A673 (cell line): Measurements from ENCODE around the gene LNX1. TPM values are rescaled to one million over a fixed set of nuclear protein-coding genes. Genes with fewer than 3 reads are reported as not detected.

Source experiments
- BruUV-seq: library from RNA; stranded (reverse); fragments of 400-500 nt; replicated peaks from 2 replicates; lab custom pipeline; 2021; lab: Mats Ljungman, UMichigan
- CTCF ChIA-PET: fragments of 300-600 bp; sonication (Branson Sonifier 250); formaldehyde crosslinking; loops from one replicate; lab custom pipeline; 2022; ENCODE audit warnings: antibody characterized with exemption; lab: Charles Lee
- POLR2A ChIA-PET: fragments of 300-600 bp; sonication (Branson Sonifier 250); formaldehyde crosslinking; loops from one replicate; lab custom pipeline; 2022; ENCODE audit warnings: antibody characterized with exemption; ENCODE audit not compliant: low non-redundant PET; lab: Charles Lee
- DNase-seq: peaks from one replicate; pipeline ENCODE4 v3.0.0-alpha.2; 2015; ENCODE audit warnings: low spot score
- H3K27ac ChIP-seq: fragments of 200-600 bp; sonication (generic); 2 replicates; pipeline ENCODE4 v1.5.1; 2016; ENCODE audit warnings: mixed run types, low read depth, mild to moderate bottlenecking, mixed read lengths, antibody characterized with exemption, low read length; ENCODE audit not compliant: poor library complexity, severe bottlenecking
- H3K27me3 ChIP-seq: fragments of 200-600 bp; sonication (generic); replicated peaks from 2 replicates; pipeline ENCODE4 v1.6.1; 2017; ENCODE audit warnings: mixed run types, low read depth, mild to moderate bottlenecking, mixed read lengths, antibody characterized with exemption, low read length; ENCODE audit not compliant: insufficient read depth, poor library complexity
- H3K36me3 ChIP-seq: fragments of 200-600 bp; sonication (generic); 2 replicates; pipeline ENCODE4 v1.6.1; 2016; ENCODE audit warnings: mixed run types, mild to moderate bottlenecking, mixed read lengths, antibody characterized with exemption, low read length; ENCODE audit not compliant: insufficient read depth, poor library complexity, severe bottlenecking
- H3K4me1 ChIP-seq: fragments of 200-600 bp; sonication (generic); 2 replicates; pipeline ENCODE4 v1.6.1; 2017; ENCODE audit warnings: mixed run types, mild to moderate bottlenecking, mixed read lengths, antibody characterized with exemption, low read length; ENCODE audit not compliant: insufficient read depth, poor library complexity, severe bottlenecking
- H3K4me3 ChIP-seq: fragments of 200-600 bp; sonication (generic); 2 replicates; pipeline ENCODE4 v1.5.1; 2016; ENCODE audit warnings: low read depth, mixed run types, mild to moderate bottlenecking, mixed read lengths, low read length; ENCODE audit not compliant: poor library complexity, severe bottlenecking
- H3K9me3 ChIP-seq: fragments of 200-600 bp; sonication (generic); 2 replicates; pipeline ENCODE4 v1.6.1; 2016; ENCODE audit warnings: mixed run types, low read depth, mild to moderate bottlenecking, mixed read lengths, antibody characterized with exemption, low read length; ENCODE audit not compliant: poor library complexity, severe bottlenecking
- CTCF ChIP-seq: fragments of 300-800, 200-600 bp; sonication (generic); conservative IDR thresholded peaks from 2 replicates; pipeline ENCODE4 v1.5.1; 2017; ENCODE audit warnings: low read depth, mild to moderate bottlenecking, antibody characterized with exemption, low read length, moderate library complexity, mixed read lengths
- EZH2 ChIP-seq: fragments of 200-600 bp; sonication (generic); IDR thresholded peaks from 2 replicates; pipeline ENCODE4 v1.6.1; 2017; ENCODE audit warnings: borderline replicate concordance, low read depth, mild to moderate bottlenecking, mixed read lengths, antibody characterized with exemption, low read length; ENCODE audit not compliant: poor library complexity, severe bottlenecking
- intact Hi-C: fragments of 100-400 bp; cut with micrococcal nuclease; formaldehyde crosslinking; loops from one replicate; pipeline ENCODE4 v1.10.0; 2022; ENCODE audit not compliant: unreplicated experiment
- total RNA-seq: library from RNA; stranded (reverse); gene quantifications from 2 replicates; pipeline ENCODE4 v1.2.3, GENCODE V29; 2021

The LNX1 gene
- total RNA-seq, 1 experiment from 2014 or later, result not detected

GRCh38 chr4:53617101-53617680 is 25.9 kb upstream of the LNX1 start:
- no peaks in the 10 kb centered on the region for H3K4me1 ChIP-seq

GRCh38 chr4:53616219-53616618 is 24.9 kb upstream of the LNX1 start:
- CTCF ChIA-PET, result no interaction called here
- Histone ChIP-seq H3K9me3 (no peaks in the 10 kb centered on the region), H3K4me1 (no peaks in the 10 kb centered on the region), H3K4me3 (no peak overlapping the region), H3K27ac (no peak overlapping the region), H3K27me3 (peaks cover 17% of the 10 kb centered on the region), H3K36me3 (no peaks in the 10 kb centered on the region)
- DNase-seq, result no peak
- no TSS peak for BruUV-seq
- intact Hi-C loops, result no loop called here
- no peak for TF ChIP-seq CTCF
- TF ChIP-seq EZH2, result no peak
- POLR2A ChIA-PET, result no interaction called here

More at GRCh38 chr4:53617101-53617680, 25.9 kb upstream of the LNX1 start:
- DNase-seq, result no peak
- Histone ChIP-seq H3K27me3 (peaks cover 18% of the 10 kb centered on the region), H3K9me3 (no peaks in the 10 kb centered on the region), H3K4me3 (no peak overlapping the region), H3K36me3 (no peaks in the 10 kb centered on the region), H3K27ac (no peak overlapping the region)
- TF ChIP-seq EZH2 (no peak), CTCF (no peak)
- intact Hi-C loops, result no loop called here
- ChIA-PET POLR2A (no interaction called here), CTCF (no interaction called here)
- BruUV-seq, result no TSS peak

- Histone ChIP-seq H3K27me3 (peaks cover 9% of the 10 kb centered on the region), H3K4me3 (no peak overlapping the region), H3K36me3 (no peaks in the 10 kb centered on the region), H3K9me3 (no peaks in the 10 kb centered on the region), H3K4me1 (no peaks in the 10 kb centered on the region), H3K27ac (no peak overlapping the region)
- ChIA-PET CTCF (no interaction called here), POLR2A (no interaction called here)
- TF ChIP-seq EZH2 (no peak), CTCF (no peak)
- BruUV-seq, result no TSS peak
- intact Hi-C loops, result no loop called here
- DNase-seq, result no peak
Measured at GRCh38 chr4:53614591-53614990, 23.3 kb upstream of the LNX1 start.
